HEK293T (cell line): ENCODE results near the gene ABCB1.

Experiments
- FOXA1 ChIP-seq: fragments of 450-650 bp; IDR thresholded peaks from 2 replicates; pipeline ENCODE4 v1.6.1; 2016; ENCODE audit warnings: mild to moderate bottlenecking
- L3MBTL2 ChIP-seq: fragments of 450-650 bp; conservative IDR thresholded peaks from 2 replicates; pipeline ENCODE4 v1.6.1; 2016; ENCODE audit warnings: mild to moderate bottlenecking
- LEF1 ChIP-seq: fragments of 450-650 bp; IDR thresholded peaks from 2 replicates; pipeline ENCODE4 v1.6.1; 2017; ENCODE audit warnings: mild to moderate bottlenecking, borderline replicate concordance
- SP1 ChIP-seq: fragments of 450-650 bp; IDR thresholded peaks from 2 replicates; pipeline ENCODE4 v1.6.1; 2017
- TARDBP ChIP-seq: fragments of 450-650 bp; IDR thresholded peaks from 2 replicates; pipeline ENCODE4 v1.6.1; 2016
- ZNF384 ChIP-seq: fragments of 450-650 bp; IDR thresholded peaks from 2 replicates; pipeline ENCODE4 v1.6.1; 2016

DNA sequence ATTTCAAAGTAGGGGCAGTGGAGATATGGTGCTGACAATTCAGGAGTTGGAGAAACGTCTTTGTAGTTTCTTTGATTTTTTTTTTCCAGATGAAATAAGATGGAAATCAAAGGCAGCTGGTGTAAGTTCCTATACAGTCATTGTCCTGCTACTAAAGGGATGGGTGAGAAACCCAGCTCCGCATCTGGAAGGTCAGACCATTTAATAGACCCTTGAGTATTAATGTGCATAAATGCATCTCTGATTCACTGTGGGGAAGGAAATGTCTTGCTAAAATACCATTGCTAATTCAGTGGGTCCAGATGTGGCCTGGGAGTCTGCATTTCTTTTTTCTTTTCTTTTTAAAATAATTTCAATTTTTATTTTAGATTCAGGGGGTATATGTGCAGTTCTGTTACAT is 140.7 kb downstream of the ABCB1 start:
- TF ChIP-seq SP1, result no peak
- TF ChIP-seq TARDBP, result no peak
- TF ChIP-seq LEF1, result no peak
- no peak for TF ChIP-seq FOXA1
- TF ChIP-seq ZNF384, result no peak
- no peak for TF ChIP-seq L3MBTL2
